Dedifferentiated amniotic fluid mesenchymal stem cell (primary cell): ENCODE results near the gene TRPM2.
"Not testable (repeated sequence)": the region's sequence is repeated elsewhere in the genome, so short reads cannot be mapped to it uniquely, and the experiment has no call there.

Source experiments
- DNase-seq: peaks from one replicate; pipeline ENCODE4 v3.0.0-alpha.2; 2016; ENCODE audit errors: extremely low spot score

TRPM2 gene

GRCh38 chr21:44335266-44336059, 18.0 kb upstream of the TRPM2 start:
- DNase-seq, result no peak

GRCh38 chr21:44337449-44337848, 16.0 kb upstream of the TRPM2 start:
- no peak for DNase-seq

GRCh38 chr21:44337941-44338895, 15.2 kb upstream of the TRPM2 start:
- peak; percentile 28 for DNase-seq

GRCh38 chr21:44338971-44339910, 14.2 kb upstream of the TRPM2 start, which contains the start of gene CFAP410:
CFAP410 (minus strand) TSS chr21:44339390; CDS start chr21:44339194, 196 bp downstream.
- peak; percentile 93 for DNase-seq

- DNase-seq, result not testable (repeated sequence)
Observed at GRCh38 chr21:44341726-44342458, 11.5 kb upstream of the TRPM2 start.

GRCh38 chr21:44342981-44343380, 10.4 kb upstream of the TRPM2 start:
- DNase-seq, result not testable (repeated sequence)

- DNase-seq, result no peak
Observed at GRCh38 chr21:44344541-44345183, 8.8 kb upstream of the TRPM2 start.

GRCh38 chr21:44345495-44345894, 7.9 kb upstream of the TRPM2 start:
- DNase-seq, result no peak

- no peak for DNase-seq
Observed at GRCh38 chr21:44347911-44348451, 5.4 kb upstream of the TRPM2 start.

- no peak for DNase-seq
Observed at GRCh38 chr21:44348861-44349260, 4.6 kb upstream of the TRPM2 start.

GRCh38 chr21:44349416-44349846, 4.0 kb upstream of the TRPM2 start:
- no peak for DNase-seq

GRCh38 chr21:44349847-44350772, 3.3 kb upstream of the TRPM2 start:
- DNase-seq, result no peak

- no peak for DNase-seq
Observed at GRCh38 chr21:44350773-44351481, 2.5 kb upstream of the TRPM2 start.

GRCh38 chr21:44351535-44352252, 1.7 kb upstream of the TRPM2 start:
- DNase-seq, result no peak

- DNase-seq, result no peak
Observed at GRCh38 chr21:44352253-44352860, 1.1 kb upstream of the TRPM2 start.

GRCh38 chr21:44354001-44354405, 582 bp downstream of the TRPM2 start:
- no peak for DNase-seq
